H9 (cell line): ENCODE results near the gene PTPRN2. TPM values are rescaled to one million over a fixed set of nuclear protein-coding genes. Genes with fewer than 3 reads are reported as not detected.

Source experiments
- DNase-seq: peaks from one replicate; pipeline ENCODE4 v3.0.0-alpha.2; 2017
- H2AFZ ChIP-seq: one replicate; pipeline ENCODE4 v1.6.1; 2013; ENCODE audit warnings: mild to moderate bottlenecking, low read length, control low read depth, moderate library complexity
- H2AK5ac ChIP-seq: 2 replicates; pipeline ENCODE4 v1.6.1; 2013; ENCODE audit warnings: low read length, control low read depth, mixed read lengths; ENCODE audit not compliant: insufficient read length
- H2BK120ac ChIP-seq: one replicate; pipeline ENCODE4 v1.6.1; 2013; ENCODE audit warnings: low read depth, mild to moderate bottlenecking, low read length, control low read depth, inconsistent platforms; ENCODE audit not compliant: poor library complexity, severe bottlenecking
- H2BK12ac ChIP-seq: 2 replicates; pipeline ENCODE4 v1.6.1; 2013; ENCODE audit warnings: low read length, control low read depth, mixed read lengths, low read depth; ENCODE audit not compliant: insufficient read length
- H2BK15ac ChIP-seq: 2 replicates; pipeline ENCODE4 v1.6.1; 2013; ENCODE audit warnings: low read depth, low read length, control low read depth
- H2BK20ac ChIP-seq: one replicate; pipeline ENCODE4 v1.6.1; 2013; ENCODE audit warnings: low read depth, mild to moderate bottlenecking, low read length, control low read depth, inconsistent platforms; ENCODE audit not compliant: poor library complexity, severe bottlenecking
- H2BK5ac ChIP-seq: 2 replicates; pipeline ENCODE4 v1.6.1; 2013; ENCODE audit warnings: low read length, control low read depth, mixed read lengths; ENCODE audit not compliant: insufficient read length
- H3K14ac ChIP-seq: 2 replicates; pipeline ENCODE4 v1.6.1; 2013; ENCODE audit warnings: low read length, control low read depth; ENCODE audit not compliant: insufficient read depth
- H3K18ac ChIP-seq: 2 replicates; pipeline ENCODE4 v1.6.1; 2013; ENCODE audit warnings: low read depth, mild to moderate bottlenecking, mixed read lengths, low read length, control low read depth; ENCODE audit not compliant: insufficient read length
- H3K23ac ChIP-seq: 2 replicates; pipeline ENCODE4 v1.6.1; 2013; ENCODE audit warnings: low read length, control low read depth, mixed read lengths, low read depth; ENCODE audit not compliant: insufficient read length
- H3K23me2 ChIP-seq: 2 replicates; pipeline ENCODE4 v1.6.1; 2013; ENCODE audit warnings: low read depth, mild to moderate bottlenecking, mixed read lengths, low read length, control low read depth; ENCODE audit not compliant: insufficient read length, poor library complexity, severe bottlenecking
- H3K27ac ChIP-seq: 2 replicates; pipeline ENCODE4 v1.5.1; 2013; ENCODE audit warnings: low read length, control low read depth, mixed read lengths, low read depth; ENCODE audit not compliant: insufficient read length
- H3K27me3 ChIP-seq: 2 replicates; pipeline ENCODE4 v1.6.1; 2013; ENCODE audit warnings: low read length, control low read depth, inconsistent platforms; ENCODE audit not compliant: insufficient read depth
- H3K4ac ChIP-seq: 2 replicates; pipeline ENCODE4 v1.6.1; 2013; ENCODE audit warnings: low read depth, mild to moderate bottlenecking, control low read depth, inconsistent platforms, low read length, moderate library complexity
- H3K4me1 ChIP-seq: 2 replicates; pipeline ENCODE4 v1.6.1; 2013; ENCODE audit warnings: low read length, control low read depth, inconsistent platforms; ENCODE audit not compliant: insufficient read depth
- H3K4me2 ChIP-seq: 2 replicates; pipeline ENCODE4 v1.6.1; 2013; ENCODE audit warnings: low read length, control low read depth, mixed read lengths; ENCODE audit not compliant: insufficient read length, insufficient read depth
- H3K56ac ChIP-seq: 2 replicates; pipeline ENCODE4 v1.6.1; 2013; ENCODE audit warnings: low read depth, mild to moderate bottlenecking, mixed read lengths, low read length, control low read depth; ENCODE audit not compliant: insufficient read length
- H3K79me1 ChIP-seq: 2 replicates; pipeline ENCODE4 v1.6.1; 2013; ENCODE audit warnings: low read depth, mild to moderate bottlenecking, moderate library complexity, low read length, control low read depth, inconsistent platforms; ENCODE audit not compliant: insufficient read depth, poor library complexity, severe bottlenecking
- H3K79me2 ChIP-seq: 2 replicates; pipeline ENCODE4 v1.6.1; 2013; ENCODE audit warnings: low read length, control low read depth, inconsistent platforms; ENCODE audit not compliant: insufficient read depth
- H3K9ac ChIP-seq: 2 replicates; pipeline ENCODE4 v1.6.1; 2013; ENCODE audit warnings: low read length, control low read depth, mixed read lengths; ENCODE audit not compliant: insufficient read length; ENCODE audit errors: extremely low read depth
- H3K9me3 ChIP-seq: one replicate; pipeline ENCODE4 v1.6.1; 2013; ENCODE audit warnings: low read depth, low read length, inconsistent platforms; ENCODE audit not compliant: control insufficient read depth
- H3T11ph ChIP-seq: one replicate; pipeline ENCODE4 v1.6.1; 2013; ENCODE audit warnings: mild to moderate bottlenecking, low read length, control low read depth, inconsistent platforms
- H4K20me1 ChIP-seq: one replicate; pipeline ENCODE4 v1.6.1; 2013; ENCODE audit not compliant: control insufficient read depth, insufficient read length, insufficient read depth
- H4K5ac ChIP-seq: 2 replicates; pipeline ENCODE4 v1.6.1; 2013; ENCODE audit warnings: low read depth, mild to moderate bottlenecking, mixed read lengths, low read length, control low read depth; ENCODE audit not compliant: insufficient read length
- H4K8ac ChIP-seq: replicated peaks from 2 replicates; pipeline ENCODE4 v1.6.1; 2013; ENCODE audit warnings: low read length, control low read depth, mixed read lengths, low read depth; ENCODE audit not compliant: insufficient read length
- H4K91ac ChIP-seq: 2 replicates; pipeline ENCODE4 v1.6.1; 2013; ENCODE audit warnings: low read depth, mild to moderate bottlenecking, moderate library complexity, mixed read lengths, low read length, control low read depth; ENCODE audit not compliant: insufficient read length
- H3K27ac Mint-ChIP-seq, 3 experiments: 2 replicates in 2 of 3; 3 replicates in 1 of 3; pipeline ENCODE4 v1.8.0; 2020 to 2021; ENCODE audit warnings: mixed read lengths in 3 of 3, mild to moderate bottlenecking in 1 of 3, moderate library complexity in 1 of 3
- H3K27me3 Mint-ChIP-seq: 2 replicates; pipeline ENCODE4 v1.8.0; 2021; ENCODE audit warnings: low read depth, mild to moderate bottlenecking, moderate library complexity, mixed read lengths
- H3K36me3 Mint-ChIP-seq, 3 experiments: 2 replicates in 2 of 3; 3 replicates in 1 of 3; pipeline ENCODE4 v1.8.0; 2020 to 2021; ENCODE audit warnings: low read depth in 3 of 3, mixed read lengths in 3 of 3; ENCODE audit not compliant: insufficient read depth in 1 of 3
- H3K4me1 Mint-ChIP-seq, 2 experiments: 2 replicates each; pipeline ENCODE4 v1.8.0; 2020; ENCODE audit warnings: mixed read lengths in 2 of 2
- H3K4me3 Mint-ChIP-seq, 2 experiments: 2 replicates in 1 of 2; 3 replicates in 1 of 2; pipeline ENCODE4 v1.8.0; 2020 to 2021; ENCODE audit warnings: mild to moderate bottlenecking in 2 of 2, mixed read lengths in 2 of 2, moderate library complexity in 1 of 2
- H3K9me3 Mint-ChIP-seq, 2 experiments: 2 replicates in 1 of 2; 3 replicates in 1 of 2; pipeline ENCODE4 v1.8.0; 2020; ENCODE audit warnings: mild to moderate bottlenecking in 2 of 2, mixed read lengths in 2 of 2, moderate library complexity in 1 of 2
- CTCF ChIP-seq: fragments of 200-600 bp; sonication (generic); conservative IDR thresholded peaks from 3 replicates; pipeline ENCODE4 v1.8.0; 2021; ENCODE audit warnings: antibody characterized with exemption, mild to moderate bottlenecking
- WGBS: extraction: QIAGEN DNeasy Blood & Tissue Kit; methylation state at CpG from one replicate; pipeline ENCODE4 v1.1.7; 2013; ENCODE audit warnings: missing lambda C conversion rate, low lambda C conversion rate, mixed read lengths; ENCODE audit not compliant: insufficient read length; ENCODE audit errors: extremely low coverage; 5-methylcytosine and 5-hydroxymethylcytosine counted together
- total RNA-seq: library from RNA; stranded (reverse); gene quantifications from 2 replicates; pipeline ENCODE4 v1.2.1, GENCODE V29; 2021

PTPRN2 gene
- total RNA-seq, 1 experiment from 2014 or later = 5.2 TPM

DNA sequence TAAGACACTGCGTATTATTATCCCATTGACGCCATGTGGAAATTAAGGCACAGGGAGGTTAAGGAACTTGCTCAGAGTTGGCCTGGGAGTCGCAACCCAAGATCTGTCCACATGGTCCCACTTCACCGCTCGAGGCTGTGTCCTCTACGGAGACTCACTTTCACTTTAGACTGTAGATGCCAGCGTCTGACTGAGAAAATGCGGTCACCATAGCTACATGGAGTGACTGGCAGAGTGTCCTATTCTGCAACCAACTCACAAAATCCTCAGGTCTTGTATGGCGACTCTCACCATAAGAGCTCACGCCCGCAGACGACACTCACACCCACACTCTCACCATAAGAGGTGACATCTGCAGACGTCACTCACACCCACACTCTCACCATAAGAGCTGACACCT is 257.9 kb downstream of the PTPRN2 start:
- H4K20me1 ChIP-seq = no peaks in the 10 kb centered on the region
- H2BK20ac ChIP-seq = no peak overlapping the region
- no peak overlapping the region for H2BK120ac ChIP-seq
- H3K4ac ChIP-seq = no peak overlapping the region
- no peak overlapping the region for H3K56ac ChIP-seq
- WGBS = no CpG with 5 or more reads among the region's 13 CpGs
- peaks cover 12 to 31% of the 10 kb centered on the region in 2 experiments for H3K4me1 Mint-ChIP-seq
- no peak overlapping the region for H2BK15ac ChIP-seq
- H3K4me1 ChIP-seq = peaks cover 3% of the 10 kb centered on the region; the same call in 1 of the 2 replicates
- H4K5ac ChIP-seq = no peak overlapping the region
- no peak overlapping the region for H2AK5ac ChIP-seq
- TF ChIP-seq CTCF = no peak
- no peak overlapping the region for H4K91ac ChIP-seq
- peaks cover 42 to 47% of the 10 kb centered on the region in 2 experiments for H3K9me3 Mint-ChIP-seq
- H3K14ac ChIP-seq = no peak overlapping the region
- H4K8ac ChIP-seq = no peak overlapping the region
- no peak overlapping the region for H3T11ph ChIP-seq
- H3K79me1 ChIP-seq = no peaks in the 10 kb centered on the region
- H2BK12ac ChIP-seq = no peak overlapping the region
- no peak overlapping the region for H3K9ac ChIP-seq
- H3K18ac ChIP-seq = no peak overlapping the region
- no peak overlapping the region for H3K27ac ChIP-seq
- no peaks in the 10 kb centered on the region for H3K27me3 ChIP-seq
- H3K23me2 ChIP-seq = no peaks in the 10 kb centered on the region
- no peak overlapping the region for H2AFZ ChIP-seq
- H3K23ac ChIP-seq = no peak overlapping the region
- no peak overlapping the region for H3K4me3 Mint-ChIP-seq
- H3K9me3 ChIP-seq = no peaks in the 10 kb centered on the region
- no peak overlapping the region for H3K4me2 ChIP-seq
- no peak for DNase-seq
- no peak overlapping the region for H2BK5ac ChIP-seq
- peaks cover 21 to 36% (median 21%) of the 10 kb centered on the region in 3 experiments for H3K36me3 Mint-ChIP-seq
- no peak overlapping the region; a peak in 1 of 7 replicates for H3K27ac Mint-ChIP-seq
- H3K27me3 Mint-ChIP-seq = peaks cover 8% of the 10 kb centered on the region
- H3K79me2 ChIP-seq = no peaks in the 10 kb centered on the region
